GM19324 (cell line): Measurements from ENCODE around the gene TNK2.
"Not testable (repeated sequence)": the region's sequence is repeated elsewhere in the genome, so short reads cannot be mapped to it uniquely, and the experiment has no call there.

ENCODE experiments used
- ATAC-seq: cut with Tn5 transposase; IDR thresholded peaks from one replicate; pipeline ENCODE4 v1.9.1; 2021; ENCODE audit warnings: mild to moderate bottlenecking, moderate library complexity; ENCODE audit not compliant: unreplicated experiment, low FRiP score

TNK2 gene

DNA sequence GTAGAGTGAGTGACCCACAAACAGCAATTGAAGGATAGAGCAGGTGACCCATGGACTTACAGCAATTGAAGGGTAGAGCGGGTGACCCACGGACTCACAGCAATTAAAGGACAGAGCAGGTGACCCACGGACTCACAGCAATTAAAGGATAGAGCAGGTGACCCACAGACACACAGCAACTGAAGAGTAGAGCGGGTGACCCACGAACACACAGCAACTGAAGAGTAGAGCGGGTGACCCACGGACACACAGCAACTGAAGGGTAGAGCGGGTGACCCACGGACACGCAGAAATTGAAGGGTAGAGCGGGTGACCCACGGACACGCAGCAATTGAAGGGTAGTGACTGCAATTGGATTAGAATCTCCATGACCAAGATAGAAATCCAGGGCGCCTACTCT lies 9.8 kb upstream of the TNK2 start:
- no peak for ATAC-seq

DNA sequence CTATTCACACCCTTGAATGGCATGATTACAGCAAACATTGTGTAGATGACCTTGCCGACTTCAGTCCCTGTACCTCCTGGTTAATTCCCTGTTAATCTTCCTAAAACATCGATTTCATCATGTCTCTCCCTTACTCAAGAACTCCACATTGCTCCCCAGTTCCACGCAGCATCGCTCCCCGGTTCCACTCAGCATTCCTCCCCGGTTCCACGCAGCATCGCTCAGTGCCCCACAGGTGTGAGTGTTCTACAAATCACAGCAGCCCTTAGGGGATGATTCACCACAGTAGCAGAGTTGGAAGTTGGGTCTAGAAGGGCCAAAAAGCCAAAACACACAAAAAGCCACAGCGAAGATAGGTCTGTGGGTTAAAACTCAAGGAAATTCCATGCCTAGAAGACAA lies 8.6 kb upstream of the TNK2 start:
- no peak for ATAC-seq

GRCh38 chr3:195916291-195916690 lies 7.9 kb upstream of the TNK2 start:
- ATAC-seq: no peak

DNA sequence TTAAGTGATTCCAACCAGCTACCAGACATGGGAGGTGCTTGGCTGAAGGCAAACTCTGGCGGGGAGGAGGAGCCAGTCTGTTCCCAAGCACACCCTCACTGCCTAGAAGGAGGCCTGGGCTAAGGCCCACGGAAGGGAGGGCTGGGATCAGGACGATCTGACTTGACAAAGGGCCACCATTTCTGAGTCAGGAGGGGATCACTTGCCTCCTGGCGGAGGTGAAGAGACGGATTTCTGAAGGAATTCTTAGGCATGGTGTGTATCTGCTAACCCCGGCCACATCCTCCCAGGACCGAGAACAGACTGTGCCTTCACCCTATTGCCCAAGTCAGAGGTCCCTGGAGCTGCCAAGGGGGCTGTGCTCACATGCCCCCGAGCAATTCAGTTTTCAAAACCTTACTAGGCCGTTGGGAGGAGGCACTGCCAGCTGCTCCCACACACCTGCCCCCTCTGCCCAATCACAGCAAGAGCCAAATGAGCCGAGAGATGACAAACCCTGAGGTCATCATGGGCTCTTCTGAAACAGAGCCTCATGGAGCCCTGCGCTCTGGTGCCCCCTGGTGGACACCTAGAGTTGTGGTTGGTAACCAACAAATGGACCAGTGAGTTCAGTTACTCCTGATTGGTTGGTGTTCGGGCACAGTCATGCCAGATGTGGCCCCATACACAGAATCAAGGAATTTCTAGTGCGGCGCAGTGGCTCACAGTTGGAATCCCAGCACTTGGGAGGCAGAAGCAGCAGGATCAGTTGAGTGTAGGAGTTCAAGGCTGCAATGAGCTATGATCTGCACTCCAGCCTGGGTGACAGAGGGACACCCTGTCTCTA lies 6.5 kb upstream of the TNK2 start:
- peak; percentile 67 for ATAC-seq

GRCh38 chr3:195914146-195914545 lies 5.8 kb upstream of the TNK2 start:
- not testable (repeated sequence) for ATAC-seq

- no peak for ATAC-seq
Measured at GRCh38 chr3:195913382-195913781, 5.0 kb upstream of the TNK2 start.

GRCh38 chr3:195911946-195912270 lies 3.6 kb upstream of the TNK2 start:
- ATAC-seq: no peak

GRCh38 chr3:195911041-195911945 lies 2.9 kb upstream of the TNK2 start:
- ATAC-seq: no peak

DNA sequence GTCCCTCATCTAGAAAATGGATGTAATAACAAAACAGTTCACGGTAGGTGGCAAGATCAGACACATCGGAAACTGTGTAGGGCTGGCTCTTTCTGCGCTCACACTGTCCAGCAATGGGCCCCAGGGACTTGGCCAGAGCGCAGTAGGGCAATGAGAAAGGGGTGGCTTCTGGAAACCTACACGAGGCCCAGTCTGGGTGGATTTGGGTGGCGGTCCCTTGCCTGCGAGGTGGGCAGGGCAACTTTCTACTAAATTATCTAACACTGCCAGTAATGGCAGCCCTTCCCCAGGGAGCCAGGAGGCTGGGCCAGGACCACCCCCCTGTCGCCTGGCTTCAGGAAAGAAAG lies 2.1 kb upstream of the TNK2 start:
- ATAC-seq: no peak

DNA sequence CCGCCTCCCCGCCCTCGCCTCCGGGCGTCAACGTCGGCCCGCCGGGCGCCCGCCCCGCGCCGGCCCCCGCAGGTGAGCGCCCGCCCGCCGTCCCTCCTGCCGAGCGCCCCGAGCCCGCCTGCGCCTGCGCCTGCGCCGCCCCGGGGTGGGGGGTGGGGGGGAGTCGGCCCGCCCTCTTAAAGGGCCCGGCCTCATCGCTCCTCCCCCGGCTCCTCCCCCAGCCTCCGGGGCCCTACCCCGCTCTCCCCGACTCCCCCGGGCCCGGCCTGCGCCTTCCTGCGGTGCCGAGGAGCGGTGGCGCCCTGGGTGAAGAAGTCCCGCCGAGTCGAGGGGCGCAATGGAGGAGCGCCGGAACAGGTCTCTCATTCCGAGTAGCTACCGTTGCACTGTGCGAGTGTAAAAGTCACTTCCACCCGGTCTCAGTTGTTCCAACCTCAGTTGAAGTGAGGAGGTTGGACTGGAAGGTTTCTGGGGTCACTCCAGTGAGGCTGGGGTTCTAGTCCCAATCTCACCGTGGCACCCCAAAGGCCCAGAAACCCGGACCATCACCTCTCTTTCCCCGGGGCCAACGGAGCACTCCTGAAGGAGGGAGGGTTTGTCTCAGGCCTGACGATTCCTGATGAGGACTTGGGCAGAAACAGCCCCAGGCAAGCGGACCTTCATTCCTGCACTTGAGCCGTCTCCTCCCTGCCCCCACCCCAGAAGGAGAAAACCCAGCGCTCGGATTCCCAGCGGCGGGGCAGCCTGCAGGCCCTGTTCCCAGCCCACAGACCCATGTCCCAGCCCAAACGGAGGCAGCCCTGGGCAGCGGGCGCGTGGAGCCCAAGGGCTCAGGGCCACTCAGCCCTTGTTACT lies 1.5 kb upstream of the TNK2 start:
- ATAC-seq: peak; percentile 51

GRCh38 chr3:195908694-195909581 lies 587 bp upstream of the TNK2 start:
- ATAC-seq: peak; percentile 17

GRCh38 chr3:195907684-195907933 lies 742 bp downstream of the TNK2 start:
- ATAC-seq: no peak

DNA sequence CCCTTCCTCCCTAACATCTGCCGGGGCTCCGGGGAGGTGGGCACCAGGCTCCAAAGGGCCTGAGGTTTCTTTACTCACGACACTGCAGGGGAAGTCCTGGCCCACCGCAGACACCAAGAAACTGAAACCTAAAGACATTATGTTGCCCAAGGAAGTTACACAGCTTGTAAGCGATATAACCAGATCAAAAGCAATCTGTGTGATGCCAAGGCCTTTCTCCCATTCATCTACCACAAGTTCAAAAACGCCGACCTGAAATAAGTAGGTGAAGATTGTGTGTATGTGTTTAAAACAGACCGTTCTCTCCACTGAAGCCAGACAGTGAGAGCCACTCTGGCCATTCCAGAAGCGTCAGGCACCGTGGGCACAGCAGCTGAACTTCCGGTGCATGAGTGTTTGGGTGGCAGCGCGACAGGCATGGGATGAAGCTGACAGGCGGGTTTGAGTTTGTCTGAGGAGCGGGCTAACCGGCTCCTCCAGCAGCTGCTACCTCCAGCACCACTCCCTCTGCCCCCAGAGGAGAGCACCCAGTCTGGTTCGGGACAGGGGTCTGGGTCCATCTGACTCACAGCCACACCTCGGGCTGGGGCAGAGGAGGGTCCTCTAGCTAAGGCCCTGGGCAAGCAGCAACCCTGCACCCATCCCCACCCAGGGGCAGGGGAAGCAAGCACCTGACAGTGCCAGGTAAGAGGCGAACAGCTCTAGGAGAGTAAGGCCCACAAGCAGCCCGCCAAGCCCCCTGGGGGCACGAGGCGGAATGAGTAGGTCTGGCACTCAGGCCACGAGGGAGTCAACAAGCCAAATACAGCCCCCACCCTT lies 1.3 kb downstream of the TNK2 start:
- peak; percentile 24 for ATAC-seq

DNA sequence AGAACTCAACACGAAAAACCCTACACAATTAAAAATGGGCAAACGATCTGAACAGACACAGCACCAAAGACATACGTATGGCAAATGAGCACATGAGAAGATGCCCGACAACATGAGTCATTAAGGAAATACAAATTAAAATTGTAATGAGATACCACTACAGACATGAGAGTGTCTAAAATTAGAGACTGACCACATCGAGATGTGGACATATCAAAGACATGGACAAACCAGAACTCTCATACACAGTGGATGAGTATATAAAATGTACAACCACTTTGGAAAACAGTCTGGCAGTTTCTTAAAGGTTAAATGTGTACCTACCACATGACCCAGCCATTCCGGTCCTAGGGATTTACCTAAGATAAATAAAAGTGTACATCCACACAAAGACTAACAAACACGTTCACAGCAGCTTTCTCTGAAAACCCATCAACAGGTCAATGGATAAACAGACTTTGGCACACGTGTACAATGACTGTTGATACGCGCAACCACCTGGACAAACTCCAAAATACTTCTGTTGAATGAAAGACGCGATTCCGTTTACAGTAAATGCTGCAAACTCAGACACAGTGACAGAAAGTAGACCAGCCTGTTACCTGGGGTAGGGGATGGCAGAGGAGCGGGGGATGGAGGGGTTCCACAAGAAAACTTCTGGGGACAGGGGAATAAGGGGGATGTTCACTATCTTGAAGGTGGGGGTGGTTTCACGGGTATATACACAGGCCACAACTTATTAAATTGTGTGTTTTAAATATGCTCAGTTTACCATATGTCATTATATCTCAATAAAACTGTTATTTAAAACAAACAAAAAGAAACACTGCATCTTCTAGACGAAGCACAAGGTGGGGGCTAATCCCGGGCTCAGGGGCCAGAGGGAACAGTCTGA lies 2.1 kb downstream of the TNK2 start:
- no peak for ATAC-seq

- ATAC-seq: no peak
Measured at GRCh38 chr3:195904368-195904767, 4.0 kb downstream of the TNK2 start.

DNA sequence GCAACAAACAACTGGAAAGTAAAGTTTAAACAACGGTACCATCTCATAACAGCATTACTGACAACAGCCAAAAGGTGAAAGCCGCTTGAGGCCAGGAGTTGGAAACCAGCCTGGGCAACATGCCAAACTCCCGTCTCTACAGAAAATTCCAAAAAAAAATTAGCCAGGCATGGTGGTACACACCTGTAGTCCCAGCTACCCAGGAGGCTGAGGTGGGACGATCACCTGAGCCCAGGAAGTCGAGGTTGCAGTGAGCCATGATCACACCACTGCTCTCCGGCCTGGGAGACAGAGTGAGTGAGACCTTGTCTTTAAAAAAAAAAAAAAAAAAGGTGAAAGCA lies 4.4 kb downstream of the TNK2 start:
- ATAC-seq: no peak

DNA sequence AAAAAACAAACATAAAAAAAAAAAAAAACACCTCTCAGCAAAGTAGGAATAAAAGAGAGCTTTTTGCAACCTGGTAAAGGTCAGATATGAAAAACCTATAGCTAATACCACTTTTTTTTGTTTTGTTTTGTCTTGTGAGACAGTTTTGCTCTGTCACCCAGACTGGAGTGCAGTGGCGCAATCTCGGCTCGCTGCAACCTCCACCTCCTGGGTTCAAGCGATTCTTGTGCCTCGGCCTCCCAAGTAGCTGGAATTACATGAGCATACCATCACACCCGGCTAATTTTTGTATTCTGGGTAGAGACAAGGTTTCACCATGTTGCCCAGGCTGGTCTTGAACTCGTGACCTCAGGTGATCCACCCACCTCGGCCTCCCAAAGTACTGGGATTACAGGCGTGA lies 5.7 kb downstream of the TNK2 start:
- not testable (repeated sequence) for ATAC-seq

DNA sequence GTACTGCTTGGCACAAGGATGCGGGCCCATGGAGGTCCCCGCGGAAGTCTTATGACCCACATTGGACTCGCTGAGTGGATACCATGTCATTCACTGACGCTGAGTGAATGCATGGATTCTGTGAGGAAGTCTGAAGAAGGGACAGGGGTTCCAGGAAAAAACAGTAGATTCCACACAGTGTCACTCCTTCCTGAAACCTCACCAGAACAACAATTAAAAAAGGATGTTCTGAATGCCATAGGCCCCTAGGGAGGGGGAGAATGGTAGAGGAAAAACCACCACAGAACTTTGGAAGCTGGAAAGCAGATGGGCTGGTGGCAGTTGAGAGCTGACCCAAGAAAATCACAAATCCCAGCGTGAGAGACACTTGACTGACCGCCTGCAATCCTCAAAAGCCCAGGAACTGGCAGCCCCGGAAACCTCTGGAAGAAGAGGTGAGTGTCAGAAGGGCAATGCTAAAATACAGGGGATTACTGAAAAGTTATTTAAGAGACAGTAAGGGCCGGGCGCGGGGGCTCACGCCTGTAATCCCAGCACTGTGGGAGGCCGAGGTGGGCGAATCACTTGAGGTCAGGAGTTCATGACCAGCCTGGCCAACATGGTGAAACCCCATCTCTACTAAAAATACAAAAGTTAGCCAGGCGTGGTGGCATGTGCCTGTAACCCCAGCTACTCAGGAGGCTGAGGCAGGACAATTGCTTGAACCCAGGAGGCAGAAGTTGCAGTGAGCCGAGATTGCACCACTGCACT lies 6.3 kb downstream of the TNK2 start:
- ATAC-seq: not testable (repeated sequence)
